Measurements from ENCODE around the gene PRXL2B. TPM values are rescaled to one million over a fixed set of nuclear protein-coding genes. Genes with fewer than 3 reads are reported as not detected.

Gene PRXL2B
- total RNA-seq, 1 donor from 2014 or later: 42.0 TPM

DNA sequence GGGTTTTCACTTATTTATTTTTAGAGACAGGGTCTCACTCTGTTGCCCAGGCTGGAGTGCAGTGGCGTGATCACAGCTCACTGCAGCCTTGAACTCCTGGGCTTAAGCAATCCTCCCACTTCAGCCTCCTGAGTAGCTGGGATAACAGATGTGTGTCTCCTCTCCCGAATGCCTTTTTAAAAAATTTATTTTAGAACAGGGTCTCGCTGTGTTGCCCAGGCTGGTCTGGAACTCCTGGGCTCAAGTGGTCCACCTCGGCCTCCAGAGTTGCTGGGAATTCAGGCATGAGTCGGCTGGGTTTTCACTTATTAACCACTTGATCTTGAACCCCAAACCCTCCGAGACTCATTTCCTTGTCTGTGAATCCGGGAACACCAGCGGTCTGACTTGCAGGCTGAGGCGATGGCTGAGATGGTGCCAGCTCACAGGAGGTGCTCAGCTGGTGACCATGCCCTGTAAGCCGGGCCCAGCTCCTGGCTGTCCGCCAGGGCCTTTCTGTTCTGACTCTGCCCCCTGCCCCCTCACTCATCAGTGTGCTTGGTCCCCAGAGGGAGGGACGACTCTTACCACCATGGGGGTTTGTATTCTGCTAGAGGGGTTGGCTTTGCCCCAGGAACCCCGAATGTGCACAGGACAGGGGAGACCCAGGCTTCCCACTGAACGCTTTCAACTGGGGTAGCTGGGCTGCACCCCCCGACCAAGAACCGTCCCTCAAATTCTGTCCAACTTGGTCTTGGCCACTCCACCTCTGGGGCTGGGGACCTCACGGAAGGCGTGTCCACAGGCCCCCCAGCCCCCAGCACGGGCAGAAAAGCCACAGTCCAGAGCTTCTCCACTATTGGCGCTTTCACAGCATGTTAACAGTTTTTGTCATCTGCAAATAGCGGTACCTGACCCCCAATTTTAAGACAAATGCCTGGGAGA lies 23.7 kb downstream of the PRXL2B start:
- no peak for DNase-seq (ENCODE audit: low read depth)
- Histone ChIP-seq H3K27me3 (ENCODE audit: control insufficient read depth, insufficient read depth, low read length) (peaks cover 13% of the 10 kb centered on the region), H3K36me3 (ENCODE audit: control insufficient read depth, insufficient read depth, low read length) (no peaks in the 10 kb centered on the region), H3K4me3 (ENCODE audit: low read depth, low read length) (no peak overlapping the region)
- TF ChIP-seq, protein P1, sequence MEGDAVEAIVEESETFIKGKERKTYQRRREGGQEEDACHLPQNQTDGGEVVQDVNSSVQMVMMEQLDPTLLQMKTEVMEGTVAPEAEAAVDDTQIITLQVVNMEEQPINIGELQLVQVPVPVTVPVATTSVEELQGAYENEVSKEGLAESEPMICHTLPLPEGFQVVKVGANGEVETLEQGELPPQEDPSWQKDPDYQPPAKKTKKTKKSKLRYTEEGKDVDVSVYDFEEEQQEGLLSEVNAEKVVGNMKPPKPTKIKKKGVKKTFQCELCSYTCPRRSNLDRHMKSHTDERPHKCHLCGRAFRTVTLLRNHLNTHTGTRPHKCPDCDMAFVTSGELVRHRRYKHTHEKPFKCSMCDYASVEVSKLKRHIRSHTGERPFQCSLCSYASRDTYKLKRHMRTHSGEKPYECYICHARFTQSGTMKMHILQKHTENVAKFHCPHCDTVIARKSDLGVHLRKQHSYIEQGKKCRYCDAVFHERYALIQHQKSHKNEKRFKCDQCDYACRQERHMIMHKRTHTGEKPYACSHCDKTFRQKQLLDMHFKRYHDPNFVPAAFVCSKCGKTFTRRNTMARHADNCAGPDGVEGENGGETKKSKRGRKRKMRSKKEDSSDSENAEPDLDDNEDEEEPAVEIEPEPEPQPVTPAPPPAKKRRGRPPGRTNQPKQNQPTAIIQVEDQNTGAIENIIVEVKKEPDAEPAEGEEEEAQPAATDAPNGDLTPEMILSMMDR (IDR thresholded peaks at IDR 0.05; ENCODE audit: insufficient read depth, low read length, poor library complexity, severe bottlenecking): no peak

DNA sequence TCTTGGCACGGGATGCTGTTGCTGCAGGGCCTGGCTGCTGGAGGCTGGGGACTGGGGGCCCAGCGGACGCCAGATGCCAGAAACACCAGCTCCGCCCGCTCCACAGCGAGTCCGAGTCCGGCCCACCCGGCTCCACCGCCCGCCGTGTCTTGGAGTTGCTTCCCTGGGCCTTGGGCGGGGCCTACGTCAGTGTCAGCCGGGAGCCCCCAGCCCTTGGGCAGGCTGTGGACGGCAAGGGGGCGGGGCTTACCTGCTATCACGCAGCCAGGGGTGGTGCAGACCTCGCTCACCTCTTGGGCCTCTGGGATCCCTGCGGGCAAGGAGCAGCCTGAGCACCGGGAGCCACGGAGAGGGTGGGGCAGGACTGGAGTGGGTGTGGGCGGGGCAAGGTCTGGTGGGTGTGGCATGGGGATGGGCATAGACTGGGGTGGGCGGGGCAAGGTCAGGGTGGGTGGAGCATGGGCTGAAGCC lies 24.5 kb downstream of the PRXL2B start:
- no peak for DNase-seq (ENCODE audit: low read depth)
- H3K36me3 ChIP-seq (ENCODE audit: control insufficient read depth, insufficient read depth, low read length): no peaks in the 10 kb centered on the region
- H3K27me3 ChIP-seq (ENCODE audit: control insufficient read depth, insufficient read depth, low read length): peaks cover 13% of the 10 kb centered on the region
- TF ChIP-seq, protein P1 (IDR thresholded peaks at IDR 0.05; ENCODE audit: insufficient read depth, low read length, poor library complexity, severe bottlenecking): no peak
- no peak overlapping the region for H3K4me3 ChIP-seq (ENCODE audit: low read depth, low read length)

DNA sequence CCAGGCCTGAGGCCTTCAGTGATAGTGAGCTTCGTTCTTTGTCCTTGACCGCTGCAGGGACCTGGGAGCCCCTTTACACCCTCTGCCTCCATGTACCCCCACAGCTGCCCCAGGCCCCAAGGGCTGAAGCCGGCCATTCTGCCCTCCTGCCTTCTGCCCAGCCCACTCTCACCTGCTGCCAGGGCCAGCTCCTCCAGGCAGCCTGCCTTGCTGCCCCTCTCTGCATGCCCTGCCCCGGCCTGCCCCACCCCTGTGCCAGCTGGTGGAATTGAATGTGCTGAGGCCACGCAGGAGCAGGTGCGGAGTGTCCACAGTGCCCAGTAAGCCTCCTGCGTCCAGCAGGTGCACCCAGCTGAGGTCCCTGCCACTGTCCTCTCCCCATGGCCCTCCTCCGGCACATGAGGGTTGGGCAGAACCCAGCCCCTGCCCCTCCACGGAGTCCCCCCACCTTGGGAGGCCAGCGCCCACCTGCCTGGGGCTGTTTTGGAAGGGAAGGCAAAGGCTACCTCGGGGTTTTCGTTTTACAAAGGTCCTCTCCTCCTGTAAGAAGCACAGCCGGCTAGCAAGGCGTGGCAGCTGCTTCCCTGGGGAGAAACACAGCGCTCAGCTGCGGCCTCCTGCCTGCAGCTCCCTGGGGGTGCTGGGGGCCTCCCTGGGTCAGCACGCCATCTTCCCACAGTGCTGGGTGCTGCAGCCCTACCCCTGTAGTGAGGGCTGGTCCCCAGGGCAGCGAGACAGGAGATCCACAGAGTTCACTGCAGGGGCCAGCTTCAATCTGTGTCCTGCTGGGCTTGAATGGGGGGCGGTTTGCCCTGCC lies 25.3 kb downstream of the PRXL2B start:
- H3K36me3 ChIP-seq (ENCODE audit: control insufficient read depth, insufficient read depth, low read length): no peaks in the 10 kb centered on the region
- TF ChIP-seq, protein P1 (IDR thresholded peaks at IDR 0.05; ENCODE audit: insufficient read depth, low read length, poor library complexity, severe bottlenecking): no peak
- no peak overlapping the region for H3K4me3 ChIP-seq (ENCODE audit: low read depth, low read length)
- H3K27me3 ChIP-seq (ENCODE audit: control insufficient read depth, insufficient read depth, low read length): peaks cover 10% of the 10 kb centered on the region
- DNase-seq (ENCODE audit: low read depth): no peak

DNA sequence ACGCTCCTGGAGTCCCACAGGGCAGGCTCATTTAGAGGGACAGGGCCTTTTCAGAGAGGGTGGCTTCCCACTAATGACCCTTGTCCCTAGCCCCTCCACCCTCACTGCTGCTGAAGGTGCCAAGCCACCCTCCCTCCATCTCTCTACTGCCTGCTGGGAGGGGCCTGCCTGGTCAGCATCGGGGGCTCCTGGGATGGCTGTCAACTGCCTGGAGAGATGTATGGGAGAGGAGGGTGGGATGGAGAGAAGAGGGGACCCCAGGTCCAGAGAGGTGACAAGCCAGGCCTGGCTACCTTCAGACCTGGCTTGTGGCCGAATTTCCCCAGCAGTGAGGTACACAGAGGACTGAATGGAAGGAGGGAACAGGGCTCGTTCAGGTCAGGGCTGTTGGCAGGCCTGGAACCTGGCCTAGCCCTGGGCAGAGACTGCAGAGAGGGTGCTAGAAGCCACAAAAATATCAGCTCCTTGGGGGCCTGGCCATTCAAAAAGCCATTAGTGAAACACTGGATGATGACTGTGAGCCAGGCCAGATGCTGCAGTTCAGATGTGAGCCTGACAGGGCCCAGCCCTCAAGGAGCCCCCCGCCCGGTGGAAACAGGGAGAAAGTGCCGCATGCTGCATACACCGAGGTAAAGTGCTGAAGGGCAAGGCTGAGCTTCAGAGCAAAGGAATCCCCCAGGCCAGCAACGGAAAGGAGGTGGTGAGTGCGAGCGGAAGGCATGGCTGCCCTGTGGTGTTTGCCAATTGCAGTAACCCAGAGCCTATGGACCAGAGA lies 26.2 kb downstream of the PRXL2B start:
- TF ChIP-seq, protein P1 (IDR thresholded peaks at IDR 0.05; ENCODE audit: insufficient read depth, low read length, poor library complexity, severe bottlenecking): no peak
- peaks cover 10% of the 10 kb centered on the region for H3K27me3 ChIP-seq (ENCODE audit: control insufficient read depth, insufficient read depth, low read length)
- H3K4me3 ChIP-seq (ENCODE audit: low read depth, low read length): no peak overlapping the region
- DNase-seq (ENCODE audit: low read depth): no peak
- no peaks in the 10 kb centered on the region for H3K36me3 ChIP-seq (ENCODE audit: control insufficient read depth, insufficient read depth, low read length)

DNA sequence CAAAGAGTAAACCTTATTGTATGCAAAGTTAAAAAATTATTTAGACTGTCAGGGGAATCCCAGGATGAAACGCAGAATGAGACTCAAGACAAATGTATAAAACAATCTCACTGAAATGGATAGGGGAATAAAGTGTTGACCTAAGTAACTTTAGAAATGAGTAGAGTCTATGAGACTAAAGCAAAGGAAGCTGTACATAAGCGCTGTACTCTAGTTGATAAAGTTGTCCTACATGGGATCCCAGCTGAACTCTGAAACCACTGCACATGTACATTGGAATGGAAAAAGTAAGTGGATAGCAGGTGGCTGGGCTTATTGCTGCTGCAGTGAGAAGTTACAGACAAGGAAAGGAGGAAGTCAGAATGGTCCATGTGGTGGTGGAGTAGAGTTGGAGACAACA lies 27.6 kb downstream of the PRXL2B start:
- H3K27me3 ChIP-seq (ENCODE audit: control insufficient read depth, insufficient read depth, low read length): peaks cover 9% of the 10 kb centered on the region
- H3K4me3 ChIP-seq (ENCODE audit: low read depth, low read length): no peak overlapping the region
- H3K36me3 ChIP-seq (ENCODE audit: control insufficient read depth, insufficient read depth, low read length): no peaks in the 10 kb centered on the region
- TF ChIP-seq, protein P1 (IDR thresholded peaks at IDR 0.05; ENCODE audit: insufficient read depth, low read length, poor library complexity, severe bottlenecking): no peak
- no peak for DNase-seq (ENCODE audit: low read depth)

Measured in kidney epithelial cell (primary cell).